Measurements from ENCODE around the gene HOXC9.

The HOXC9 gene

DNA sequence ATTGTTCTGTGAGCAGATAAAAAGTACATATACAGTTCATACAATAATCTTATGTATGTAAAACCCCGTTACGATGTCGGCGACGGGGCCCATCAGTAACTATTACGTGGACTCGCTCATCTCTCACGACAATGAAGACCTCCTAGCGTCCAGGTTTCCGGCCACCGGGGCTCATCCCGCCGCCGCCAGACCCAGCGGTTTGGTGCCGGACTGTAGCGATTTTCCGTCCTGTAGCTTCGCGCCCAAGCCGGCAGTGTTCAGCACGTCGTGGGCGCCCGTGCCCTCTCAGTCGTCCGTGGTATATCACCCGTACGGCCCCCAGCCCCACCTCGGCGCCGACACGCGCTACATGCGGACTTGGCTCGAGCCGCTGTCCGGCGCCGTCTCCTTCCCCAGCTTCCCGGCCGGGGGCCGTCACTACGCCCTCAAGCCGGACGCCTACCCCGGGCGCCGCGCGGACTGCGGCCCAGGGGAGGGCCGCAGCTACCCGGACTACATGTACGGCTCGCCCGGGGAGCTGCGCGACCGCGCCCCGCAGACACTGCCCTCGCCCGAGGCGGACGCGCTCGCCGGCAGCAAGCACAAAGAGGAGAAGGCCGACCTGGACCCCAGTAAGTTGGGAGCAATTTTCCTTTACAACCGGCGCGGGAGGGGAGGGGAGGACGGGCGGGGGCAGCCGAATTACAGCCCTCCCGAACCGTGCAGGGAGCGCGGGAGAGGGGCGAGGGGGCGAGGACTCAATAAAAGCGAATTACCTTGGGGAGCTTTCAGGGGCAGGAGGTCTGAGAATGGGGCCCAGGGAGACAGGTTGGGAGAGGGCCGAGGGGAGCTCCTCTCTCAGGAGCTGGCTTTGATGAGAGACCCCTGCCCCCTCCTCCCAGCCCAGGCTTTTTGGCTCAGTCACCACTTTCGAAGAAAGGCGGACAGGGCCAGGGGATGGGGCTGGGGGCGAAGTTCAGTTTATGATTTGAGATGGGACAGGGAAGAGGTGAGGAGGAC is at the start of gene HOXC9:
Gene HOXC9 (plus strand): TSS at position 46 of the 999 bp plus-strand sequence. CDS start 28 bp downstream, at position 74.
- no peak for DNase-seq

DNA sequence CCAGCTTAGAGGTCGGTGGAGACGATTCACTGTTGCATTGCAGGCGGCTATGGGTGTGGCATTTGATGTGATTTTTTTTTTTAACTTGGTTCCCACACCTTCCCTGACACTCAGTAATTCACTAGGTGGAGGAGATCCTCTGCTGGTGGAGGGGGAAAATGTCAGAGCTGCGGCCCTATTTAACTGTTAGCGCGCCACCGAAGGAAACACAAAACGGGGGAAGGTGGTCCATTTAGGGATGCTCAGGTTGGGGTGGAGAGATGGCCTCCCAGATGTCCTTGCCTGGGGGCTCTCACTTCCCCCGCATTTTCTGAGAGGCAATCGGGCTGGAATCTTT is 49.6 kb upstream of the HOXC9 start:
- DNase-seq, result no peak

DNA sequence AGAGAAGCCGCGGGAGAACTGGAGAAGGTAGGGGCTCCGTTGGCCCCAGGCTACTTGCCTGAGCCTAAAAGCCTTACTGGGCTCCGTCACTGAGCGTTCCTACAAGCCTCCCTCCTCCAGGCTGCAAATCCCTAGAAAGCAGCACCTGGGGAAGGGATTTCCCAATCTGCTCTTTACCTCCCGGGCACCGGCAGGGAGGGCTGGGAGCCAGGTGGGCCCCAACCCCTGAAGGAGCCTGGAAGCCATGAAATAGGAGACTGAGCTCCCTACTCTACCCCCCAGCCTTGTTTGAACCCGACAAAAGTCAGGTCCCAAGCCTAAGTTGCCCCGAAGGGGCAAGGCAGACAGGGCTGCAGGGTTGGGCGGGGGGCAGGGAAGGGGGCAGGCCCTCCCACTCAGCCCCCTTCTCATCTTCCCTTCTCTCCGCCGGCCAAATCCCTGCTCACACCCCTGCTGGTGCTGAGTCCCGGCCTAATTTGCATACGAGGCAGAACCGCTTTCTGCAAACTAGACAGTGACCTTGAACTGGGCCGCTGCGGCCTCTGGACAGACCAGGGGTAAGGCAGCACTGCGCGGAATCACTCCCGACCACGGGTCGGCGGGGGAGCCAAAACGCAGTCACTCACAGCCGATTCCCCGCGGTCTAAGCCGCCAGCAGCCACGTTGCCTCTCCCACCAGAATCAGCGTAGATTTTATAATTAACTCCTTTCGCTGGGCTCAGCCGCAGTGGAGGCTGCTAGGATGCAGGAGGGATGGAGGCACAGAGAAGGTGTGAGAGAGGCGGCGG is 49.0 kb upstream of the HOXC9 start:
- DNase-seq, result no peak

DNA sequence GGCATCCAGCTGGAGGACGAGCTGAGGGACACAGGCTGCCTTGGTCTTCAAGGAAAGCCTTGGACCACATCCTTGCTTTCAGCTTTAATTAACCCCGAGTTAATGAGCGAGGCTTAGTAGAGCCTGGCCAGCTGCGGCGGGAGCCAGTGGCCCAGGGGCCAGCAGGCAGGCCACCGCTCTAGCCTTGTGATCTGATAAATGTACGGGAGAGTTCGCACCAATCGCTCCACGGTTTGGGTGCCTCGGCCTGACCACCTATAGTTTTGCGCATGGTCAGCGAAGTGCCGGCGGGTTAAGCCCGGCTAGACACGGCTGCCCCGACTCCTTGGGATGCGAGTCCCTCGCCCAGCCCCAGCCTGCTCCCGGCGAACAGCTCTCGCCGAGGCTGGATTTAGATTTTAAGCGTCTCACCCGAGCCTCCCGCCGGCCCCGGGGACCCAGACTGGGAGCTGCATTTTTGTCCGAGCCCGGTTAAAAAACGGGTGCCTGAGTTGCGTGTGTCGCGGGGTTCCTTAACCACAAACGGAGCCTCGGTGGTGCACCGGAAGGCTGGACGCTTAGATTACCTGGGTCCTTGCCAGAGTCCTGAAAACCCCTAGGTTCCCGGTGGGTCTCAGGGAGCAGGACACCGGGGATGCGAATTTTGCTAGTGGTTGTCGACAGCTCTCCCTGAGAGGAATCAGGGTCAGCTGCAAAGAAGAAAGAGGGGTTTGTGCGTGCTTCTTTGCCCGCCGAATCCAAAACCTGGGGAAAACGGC is 48.2 kb upstream of the HOXC9 start:
- no peak for DNase-seq

DNA sequence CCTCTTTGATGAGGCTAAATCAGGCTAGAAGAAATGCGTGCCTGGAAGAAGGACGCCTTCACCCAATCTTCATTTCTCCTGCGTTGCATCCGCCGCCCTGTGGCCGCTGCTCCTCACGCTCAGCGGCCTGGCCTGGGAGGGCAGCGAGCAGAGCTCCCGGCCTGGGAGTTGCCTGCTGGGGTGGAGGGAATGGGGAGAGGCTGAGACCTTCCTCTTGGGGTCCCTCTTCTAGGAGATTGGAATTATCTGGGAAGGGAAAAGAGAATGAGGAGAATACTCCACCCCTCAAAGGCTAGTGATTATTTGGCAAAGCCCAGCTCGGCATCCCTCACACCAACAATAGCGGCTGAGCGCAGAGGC is 47.6 kb upstream of the HOXC9 start:
- DNase-seq, result no peak

DNA sequence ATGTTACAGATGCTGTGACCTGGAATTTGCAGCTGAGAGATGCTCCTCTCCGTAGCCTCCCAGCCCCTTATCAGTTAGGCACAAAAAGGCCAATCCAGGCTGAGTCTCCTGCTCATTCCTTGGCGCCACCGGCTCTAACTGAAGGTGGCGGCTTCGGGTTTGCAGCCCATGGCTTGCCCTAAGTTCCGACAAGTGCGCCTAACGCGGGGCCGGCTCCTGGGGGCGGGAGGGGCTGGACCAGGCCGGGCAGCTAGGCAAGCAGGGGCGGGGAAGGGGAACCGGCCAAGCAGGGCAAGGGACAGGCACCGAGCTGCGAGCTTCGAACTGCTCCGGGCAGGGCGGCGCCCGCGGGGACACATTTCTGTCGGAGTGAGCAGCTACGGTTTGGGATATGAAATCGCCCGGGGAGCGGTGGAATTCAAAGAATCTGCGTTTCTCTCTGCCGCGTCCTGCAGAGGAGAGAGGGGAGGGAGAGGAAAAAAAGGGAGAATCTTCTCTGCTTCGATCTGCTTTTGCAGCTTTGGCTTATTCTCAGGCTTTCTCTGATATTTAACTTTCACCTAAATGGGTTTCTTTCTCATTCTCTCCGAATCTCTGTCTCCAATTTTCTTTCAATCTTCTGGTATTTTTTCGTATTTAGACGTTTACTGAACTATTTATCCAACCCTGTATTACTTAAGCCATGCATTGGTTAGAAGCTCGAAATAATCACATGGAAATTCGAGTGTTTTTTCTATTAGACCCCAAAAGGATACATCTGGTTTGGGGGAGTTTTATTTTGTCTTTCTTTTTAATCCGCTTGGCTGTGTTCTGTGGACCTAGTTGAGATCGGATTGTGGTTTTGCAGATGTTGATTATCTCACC is 46.9 kb upstream of the HOXC9 start:
- no peak for DNase-seq

- no peak for DNase-seq
Observed at GRCh38 chr12:53953831-53954693, 45.9 kb upstream of the HOXC9 start.

GRCh38 chr12:53954694-53955035 is 45.3 kb upstream of the HOXC9 start, which contains the start of gene HOXC12:
TSS of gene HOXC12 (plus strand) at chr12:53954903. CDS start at chr12:53954930, 27 bp downstream.
- no peak for DNase-seq

GRCh38 chr12:53955036-53955775 is 44.8 kb upstream of the HOXC9 start:
- DNase-seq, result no peak

DNA sequence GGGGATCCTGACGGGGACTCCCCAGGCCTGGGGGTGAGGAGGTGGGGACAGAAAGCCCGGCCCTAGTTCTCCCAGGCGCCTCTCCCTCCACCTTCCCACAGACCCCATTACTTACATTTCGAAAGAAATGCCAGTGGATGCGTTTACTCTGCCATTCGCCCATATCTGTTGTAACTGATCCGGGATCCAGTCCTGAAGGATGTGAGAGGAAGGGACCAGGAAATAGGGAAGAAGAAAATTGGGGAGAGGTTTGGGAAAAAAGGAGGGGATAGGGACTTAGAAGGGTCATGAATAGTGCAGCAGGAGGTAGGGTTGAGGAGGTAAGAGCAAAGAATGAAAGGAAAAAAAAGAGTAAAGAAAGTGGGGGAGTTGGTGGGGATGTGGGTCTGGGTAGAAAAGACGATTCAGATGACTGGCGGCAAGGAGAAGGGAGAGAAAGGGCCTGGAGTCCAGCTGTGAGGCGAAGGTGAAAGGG is 44.1 kb upstream of the HOXC9 start:
- DNase-seq, result no peak

GRCh38 chr12:53956251-53956887 is 43.6 kb upstream of the HOXC9 start:
- DNase-seq, result no peak

GRCh38 chr12:53956914-53957536 is 42.9 kb upstream of the HOXC9 start:
- DNase-seq, result no peak

DNA sequence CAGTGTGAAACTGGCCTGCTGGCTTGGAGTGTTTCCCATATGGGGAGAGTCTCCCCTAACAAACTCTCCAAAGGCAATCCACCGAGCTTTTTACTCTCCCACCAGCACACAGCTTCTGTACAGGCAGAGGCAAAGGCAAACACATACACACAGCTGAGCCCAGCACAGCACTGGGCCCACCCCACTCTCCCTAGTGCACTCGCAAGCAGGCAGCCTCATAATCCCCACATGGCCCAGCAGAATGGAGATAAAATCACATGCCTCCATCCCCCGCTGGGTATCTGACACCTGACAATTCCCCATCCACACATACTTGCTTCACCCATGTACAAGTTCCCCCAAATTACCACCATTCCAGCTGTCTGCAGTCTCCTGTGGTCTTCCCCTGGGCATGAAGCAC is 41.8 kb upstream of the HOXC9 start:
- no peak for DNase-seq

DNA sequence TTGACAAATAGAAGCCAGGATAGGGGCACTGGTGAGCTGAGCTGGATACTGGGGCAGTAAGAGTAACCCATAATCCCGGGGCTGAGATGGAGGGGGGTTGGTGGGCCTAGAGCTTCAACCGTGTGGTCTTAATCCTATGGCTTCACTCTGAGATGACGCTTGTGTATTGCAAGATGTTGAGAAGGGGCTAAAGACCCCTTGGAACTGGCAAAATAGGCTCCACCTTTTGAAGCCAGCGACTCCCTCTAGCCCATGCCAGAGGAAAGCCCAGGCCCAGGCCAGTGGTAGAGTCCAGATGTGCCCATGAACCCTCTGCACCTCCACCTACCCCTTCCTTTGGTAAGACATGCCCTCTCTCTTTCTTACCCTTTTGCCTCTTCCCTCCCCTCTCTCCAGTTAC is 40.6 kb upstream of the HOXC9 start:
- no peak for DNase-seq

- DNase-seq, result no peak
Observed at GRCh38 chr12:53960187-53961024, 39.6 kb upstream of the HOXC9 start.

- DNase-seq, result no peak
Observed at GRCh38 chr12:53961025-53961761, 38.8 kb upstream of the HOXC9 start.

- no peak for DNase-seq
Observed at GRCh38 chr12:53963005-53963404, 37.0 kb upstream of the HOXC9 start.

All from NCI-H2107 (cell line).